Left lobe of liver (tissue), 2 donors: ENCODE measurements around the gene NTNG1. TPM values are rescaled to one million over a fixed set of nuclear protein-coding genes. Genes with fewer than 3 reads are reported as not detected.
"Not testable (repeated sequence)": the region's sequence is repeated elsewhere in the genome, so short reads cannot be mapped to it uniquely, and the experiment has no call there.

Experiments used
- ATAC-seq: fragments of 200-7000 bp; cut with Tn5 transposase; one replicate; pipeline ENCODE4 v1.9.1; 2020; ENCODE audit warnings: mild to moderate bottlenecking, moderate library complexity
- DNase-seq: peaks from one replicate; pipeline ENCODE4 v3.0.0-alpha.2; 2020; ENCODE audit warnings: low spot score
- total RNA-seq: library from RNA; stranded (reverse); gene quantifications from one replicate; pipeline ENCODE4 v1.2.1, GENCODE V29; 2021
- donor health status: DM: no; HTN: no; CAD: no; lungs with moderate emphysema.
- donor health status: DM: no; HTN: yes; CAD: no.

Gene NTNG1
- total RNA-seq, 1 donor from 2014 or later, result not detected

DNA sequence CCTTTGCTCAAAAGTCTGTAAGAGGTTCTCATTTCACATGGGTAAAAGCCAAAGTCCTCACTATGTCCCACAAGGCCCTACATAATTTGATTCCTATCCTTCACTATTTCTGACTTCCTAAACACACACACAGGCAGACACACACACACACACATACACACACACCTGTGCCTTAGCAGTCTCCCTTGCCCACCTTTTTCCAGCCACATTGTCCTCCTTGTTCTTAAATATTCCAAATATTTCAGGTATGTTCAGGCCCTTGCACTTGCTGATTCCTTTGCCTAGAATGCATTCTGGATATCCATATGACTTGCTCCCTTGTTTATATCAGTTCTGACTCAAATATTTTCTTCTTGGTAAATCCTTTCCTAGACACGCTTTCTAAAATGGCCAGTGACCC lies 54.6 kb downstream of the NTNG1 start:
- DNase-seq, result no peak
- no peak for ATAC-seq

DNA sequence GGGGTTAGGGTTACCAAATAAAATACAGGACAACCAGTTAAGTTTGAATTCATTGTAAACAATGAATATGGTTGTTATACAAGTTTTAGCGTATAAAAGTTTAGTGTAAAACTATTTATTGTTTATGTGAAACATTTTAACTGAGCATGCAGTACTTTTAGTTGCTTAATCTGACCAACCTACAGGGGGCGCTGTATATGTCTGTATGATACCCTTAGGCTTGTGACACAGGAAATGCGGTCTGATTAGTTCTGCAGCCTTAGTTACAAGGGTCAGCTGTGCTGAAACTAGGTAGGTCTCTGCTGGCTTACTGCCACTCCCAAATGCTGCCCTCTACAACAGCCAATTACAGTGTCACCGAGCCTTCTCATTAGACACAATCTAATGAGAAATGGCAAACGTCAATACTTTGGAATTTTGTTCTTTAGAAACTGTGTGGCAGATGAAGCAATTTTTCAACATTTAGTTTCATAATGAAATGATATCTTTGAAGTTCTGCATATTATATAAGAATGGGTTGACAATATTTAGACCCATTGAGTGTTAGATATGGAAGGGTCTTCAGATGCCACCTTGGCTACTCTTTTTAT lies 56.2 kb downstream of the NTNG1 start:
- no peak for ATAC-seq
- no peak for DNase-seq

DNA sequence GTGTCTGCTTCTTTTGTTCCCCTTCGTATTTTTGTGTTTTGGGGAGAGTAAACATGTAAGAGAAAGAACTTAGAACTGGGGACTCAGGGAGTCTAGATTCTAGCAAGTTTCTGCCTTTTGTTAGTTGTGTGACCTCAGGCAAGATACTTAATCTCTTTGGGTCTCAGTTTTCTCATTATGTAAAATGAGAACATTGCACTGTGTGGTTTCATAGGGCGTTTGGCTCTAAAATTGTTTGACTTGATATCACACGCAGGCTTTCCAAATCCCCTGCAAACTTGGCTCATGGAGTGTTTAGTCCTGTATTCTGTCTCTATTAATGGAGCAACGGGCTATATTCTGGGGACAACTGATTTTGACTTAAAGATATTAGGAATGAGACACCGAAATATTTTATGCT lies 57.7 kb downstream of the NTNG1 start:
- ATAC-seq, result peak; percentile 96
- peak; percentile 54 for DNase-seq

DNA sequence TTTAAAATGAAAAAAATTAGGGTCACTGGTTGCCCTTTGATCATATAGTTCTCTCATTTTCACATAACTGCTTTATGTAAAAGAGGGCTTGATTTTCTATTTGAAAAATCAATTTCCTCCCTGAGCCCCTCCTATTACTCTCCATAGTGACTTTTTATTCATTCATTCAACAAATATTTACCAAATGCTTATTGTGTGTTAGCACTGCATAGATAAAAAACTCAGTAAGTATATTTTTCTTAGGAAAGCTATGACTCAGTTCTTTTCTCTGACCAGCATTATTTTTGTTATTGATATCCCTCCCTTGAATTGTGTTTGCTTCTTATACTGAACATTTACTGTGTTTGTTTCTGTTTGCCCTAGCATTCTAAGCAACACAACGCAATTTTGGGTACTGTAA lies 59.8 kb downstream of the NTNG1 start:
- DNase-seq (no peak), ATAC-seq (no peak)

DNA sequence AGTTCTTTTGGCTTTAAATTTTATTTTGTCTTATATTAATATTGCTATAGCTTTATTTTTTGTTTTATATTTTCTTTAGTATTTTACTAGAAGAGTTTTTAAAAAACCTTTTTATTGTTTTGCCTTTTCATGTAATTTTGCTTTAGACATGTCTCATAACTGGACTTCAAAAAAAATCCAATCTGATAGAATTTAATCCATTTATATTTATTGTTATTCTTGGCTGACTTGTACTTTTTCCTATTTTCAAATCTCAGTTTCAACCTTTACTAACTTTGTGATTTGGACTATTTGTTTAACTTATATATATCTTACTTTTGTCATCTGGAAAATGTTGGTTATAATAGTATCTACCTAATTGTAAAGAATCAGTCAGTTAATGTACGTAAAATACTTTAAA lies 61.2 kb downstream of the NTNG1 start:
- DNase-seq (no peak), ATAC-seq (no peak)

DNA sequence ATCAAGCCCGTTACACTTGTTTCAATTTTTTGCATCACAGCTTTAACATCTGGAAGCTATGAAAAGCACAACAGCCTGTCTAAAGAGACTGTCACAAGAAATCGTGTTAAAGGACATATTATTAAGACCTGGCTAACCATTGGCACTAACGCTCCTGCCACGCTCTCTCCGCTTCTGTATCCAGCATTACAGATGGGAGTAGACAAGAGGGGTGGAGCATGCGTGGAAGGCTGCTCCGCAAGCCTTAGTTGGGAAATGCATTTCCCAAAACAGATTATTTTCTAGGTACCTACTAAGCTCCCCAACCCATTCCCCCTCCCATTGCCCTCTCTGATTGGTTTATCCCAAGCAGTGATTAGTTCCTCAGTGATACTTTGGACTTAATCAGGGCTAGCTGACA lies 72.4 kb downstream of the NTNG1 start:
- DNase-seq (no peak), ATAC-seq (no peak)

DNA sequence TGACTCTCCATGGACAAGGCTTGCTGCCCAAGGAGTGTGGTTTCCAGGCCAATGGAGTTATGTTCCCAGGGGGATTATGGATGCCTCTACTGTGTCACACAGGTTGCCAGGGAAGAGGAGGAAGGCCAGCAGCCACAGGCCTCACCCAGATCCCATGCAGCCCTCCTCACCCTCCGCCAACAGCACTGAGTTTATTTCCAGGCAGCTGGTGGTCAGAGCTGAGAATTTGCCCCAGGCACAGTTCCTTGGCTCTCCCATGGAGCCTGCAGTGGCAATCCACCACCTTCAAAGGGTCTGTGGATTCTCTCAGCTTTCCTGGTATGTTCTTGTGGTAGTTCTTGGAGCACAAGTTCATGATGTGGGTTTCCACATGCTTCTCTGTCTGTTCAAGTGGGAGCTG lies 79.2 kb downstream of the NTNG1 start:
- ATAC-seq (no peak), DNase-seq (no peak)

DNA sequence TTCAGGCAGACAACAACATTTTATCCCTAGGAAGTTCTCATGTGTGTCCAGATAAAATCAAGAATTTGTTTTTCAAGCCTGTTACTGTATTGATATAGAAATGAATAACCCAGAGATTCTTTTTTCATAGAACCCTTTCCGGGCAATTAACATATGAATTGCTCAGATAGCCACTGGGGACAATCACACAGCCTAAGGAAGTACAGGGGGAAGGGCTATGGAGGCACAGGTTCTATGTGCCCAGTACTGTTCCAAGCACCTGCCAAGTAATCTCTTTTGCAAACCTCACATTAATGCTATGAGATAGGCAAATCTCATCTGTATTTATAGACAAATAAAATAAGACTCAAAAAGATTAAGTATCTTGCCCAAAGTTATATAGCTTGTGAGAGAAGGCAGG lies 84.9 kb downstream of the NTNG1 start:
- no peak for DNase-seq
- no peak for ATAC-seq

DNA sequence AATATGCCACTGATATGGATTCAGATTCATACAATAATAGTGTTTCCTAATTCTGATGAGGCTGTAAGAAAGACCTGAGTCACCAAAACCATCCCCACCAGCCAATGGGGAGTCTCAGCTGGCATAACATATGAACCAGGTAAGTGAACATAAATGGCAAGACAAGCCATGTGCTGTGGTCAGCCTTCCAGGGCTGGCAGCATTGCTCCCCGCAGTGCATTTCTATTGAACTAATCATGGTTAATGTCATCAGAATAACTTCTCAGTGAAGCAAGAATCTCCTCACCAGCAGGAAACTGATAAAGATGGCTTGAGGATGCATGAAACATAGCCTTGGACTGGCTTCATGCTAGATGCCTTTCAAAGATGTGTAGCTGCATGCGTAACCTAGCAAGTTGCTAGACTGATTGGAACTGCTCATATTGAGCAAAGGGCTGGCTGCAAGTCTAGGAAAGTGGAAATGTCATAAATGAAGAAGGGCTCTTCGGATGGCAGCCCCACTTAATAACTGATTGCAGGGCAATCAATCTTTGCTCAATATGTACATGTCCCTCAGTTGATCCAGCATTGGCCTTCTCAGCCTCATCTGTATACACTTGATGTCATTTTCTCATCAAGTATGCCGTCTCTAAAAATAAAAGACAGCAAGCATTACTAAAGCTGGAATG lies 88.0 kb downstream of the NTNG1 start:
- ATAC-seq (no peak), DNase-seq (no peak)

DNA sequence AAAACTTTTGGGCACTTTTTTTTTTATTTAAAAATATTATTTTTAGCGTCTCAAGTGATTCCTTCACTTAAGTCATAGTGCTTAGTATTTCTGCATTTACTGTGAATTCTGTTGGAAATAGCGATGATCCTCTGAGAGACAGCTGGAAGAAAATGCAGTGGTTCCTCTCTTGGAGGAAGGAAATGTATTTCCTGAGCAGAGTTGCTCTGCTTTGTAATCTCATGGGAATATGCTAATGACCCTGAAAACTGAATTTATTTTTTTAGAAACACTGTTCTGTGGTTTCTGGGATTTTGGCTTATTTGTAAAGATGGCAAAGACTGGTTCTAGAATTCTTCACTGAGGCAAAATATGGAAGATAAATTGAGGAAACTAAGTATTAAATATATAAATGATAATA lies 88.9 kb downstream of the NTNG1 start:
- DNase-seq, result no peak
- no peak for ATAC-seq

DNA sequence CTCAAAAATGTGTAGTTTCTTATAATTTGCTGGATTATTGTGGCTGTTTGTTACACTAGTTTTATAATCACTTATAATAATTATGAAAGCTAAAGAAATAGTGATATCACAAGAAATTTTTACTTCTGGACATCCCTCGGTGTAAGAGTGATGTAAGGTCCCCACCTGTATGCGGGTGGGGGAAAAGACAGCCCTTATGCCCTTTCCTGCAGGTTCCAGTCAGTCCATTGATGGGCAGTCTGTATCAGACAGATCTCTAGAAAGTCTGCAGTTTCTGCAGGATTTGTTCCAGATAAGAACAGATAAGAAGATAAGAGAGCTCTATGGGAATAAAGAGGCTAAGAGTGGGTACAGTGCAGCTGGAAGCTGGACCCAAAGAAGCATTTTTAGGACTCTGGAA lies 89.3 kb downstream of the NTNG1 start:
- ATAC-seq (no peak), DNase-seq (no peak)

DNA sequence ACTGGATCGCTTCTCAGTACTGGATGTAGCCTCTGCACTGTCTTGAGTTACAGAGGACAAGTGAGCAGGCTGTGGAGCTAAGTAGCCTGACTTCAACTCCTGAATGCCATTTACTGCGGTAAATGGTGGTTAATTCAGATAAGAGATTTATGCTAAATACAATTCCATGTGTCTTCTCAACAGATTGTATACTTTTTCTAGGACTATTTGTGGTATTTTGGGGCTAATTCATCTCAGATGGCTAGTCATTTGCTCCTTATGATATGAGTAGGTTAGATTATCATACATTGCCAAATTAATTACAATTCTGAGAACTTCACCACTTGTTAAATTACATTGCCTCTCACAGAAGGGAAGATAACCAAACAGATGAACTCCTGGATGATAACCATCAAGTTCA lies 90.5 kb downstream of the NTNG1 start:
- no peak for ATAC-seq
- no peak for DNase-seq

DNA sequence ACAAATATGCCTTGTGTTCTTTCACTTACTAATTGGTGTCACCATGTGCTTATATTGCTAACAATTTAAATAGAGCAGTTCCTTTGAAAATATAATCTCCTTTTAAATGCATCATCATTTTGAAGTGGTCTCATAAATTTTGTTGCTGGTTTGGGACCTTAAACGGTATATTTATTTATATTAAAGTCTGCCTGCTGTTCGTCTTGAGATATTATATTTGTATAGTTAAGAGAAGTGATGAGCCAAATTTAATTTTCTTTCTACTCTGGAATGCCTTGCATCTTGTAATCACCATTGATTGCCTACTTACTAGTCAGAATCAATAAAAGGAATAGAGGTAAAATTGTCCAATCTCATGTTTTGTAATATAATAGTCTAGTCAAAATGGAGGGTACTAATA lies 91.6 kb downstream of the NTNG1 start:
- no peak for ATAC-seq
- no peak for DNase-seq

DNA sequence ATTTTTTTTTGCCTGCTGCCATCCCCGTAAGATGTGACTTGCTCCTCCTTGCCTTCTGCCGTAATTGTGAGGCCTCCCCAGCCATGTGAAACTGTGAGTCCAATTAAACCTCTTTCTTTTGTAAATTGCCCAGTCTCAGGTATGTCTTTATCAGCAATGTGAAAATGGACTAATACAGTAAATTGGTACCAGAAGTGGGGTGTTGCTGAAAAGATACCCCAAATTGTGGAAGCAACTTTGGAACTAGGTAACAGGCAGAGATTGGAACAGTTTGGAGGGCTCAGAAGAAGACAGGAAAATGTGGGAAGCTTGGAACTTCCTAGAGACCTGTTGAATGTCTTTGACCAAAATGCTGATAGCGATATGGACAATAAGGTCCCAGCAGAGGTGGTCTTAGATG lies 95.9 kb downstream of the NTNG1 start:
- not testable (repeated sequence) for ATAC-seq, DNase-seq

DNA sequence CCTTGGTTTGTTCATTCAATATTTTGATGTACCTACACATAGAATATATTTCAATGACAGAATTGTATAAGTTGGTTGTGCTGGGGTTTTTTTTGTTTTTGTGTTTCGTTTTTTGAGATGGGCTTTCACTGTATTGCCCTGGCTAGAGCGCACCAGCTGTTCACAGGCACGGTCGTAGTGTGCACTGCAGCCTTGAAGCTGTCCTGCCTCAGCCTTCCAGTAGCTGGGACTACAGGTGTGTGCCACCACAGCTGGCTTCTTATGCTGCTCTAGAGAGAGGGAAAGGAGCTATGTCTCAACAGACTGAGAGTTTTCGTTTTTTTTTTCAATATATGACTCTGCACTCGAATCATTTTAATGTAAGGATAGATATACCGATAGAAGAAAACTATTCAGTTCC lies 102.6 kb downstream of the NTNG1 start:
- no peak for ATAC-seq

DNA sequence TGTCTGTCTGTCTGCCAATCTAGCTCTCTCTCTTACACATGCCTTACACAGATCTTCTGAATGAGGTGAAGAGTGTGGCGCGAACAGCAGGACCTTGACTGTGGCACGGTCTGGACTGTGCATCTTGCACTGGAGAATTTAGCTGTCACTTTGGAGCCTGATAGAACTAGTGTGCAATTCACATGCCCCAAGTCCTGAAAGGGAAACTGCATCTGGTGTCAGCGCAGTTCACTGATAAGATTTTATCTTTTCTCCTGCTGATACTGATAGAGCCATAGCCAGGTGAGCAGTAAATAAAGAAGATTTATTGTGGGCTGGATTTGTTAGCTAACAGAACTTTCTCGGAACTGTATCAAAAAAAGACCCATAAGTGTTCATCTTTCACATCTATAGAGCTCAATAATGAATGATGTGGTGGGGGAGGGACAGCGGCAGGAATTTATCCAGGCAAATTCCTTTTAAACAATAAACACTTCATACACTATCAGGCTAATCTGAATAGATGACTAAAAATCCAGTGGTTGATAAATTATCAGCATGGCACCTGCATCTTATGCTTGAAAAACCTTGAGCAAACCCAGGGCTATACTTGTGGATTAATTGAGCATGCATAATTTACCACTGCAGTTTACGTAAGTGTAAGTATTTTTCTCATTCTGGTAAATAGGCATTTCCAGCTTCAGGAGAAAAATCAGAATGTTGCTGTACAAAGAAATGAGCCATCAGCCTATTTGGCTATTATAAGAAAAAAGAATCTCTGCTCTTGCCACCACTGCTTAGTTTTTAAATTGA lies 104.1 kb downstream of the NTNG1 start:
- DNase-seq (no peak), ATAC-seq (no peak)

More for the DNA sequence above, 102.6 kb downstream of the NTNG1 start:
- DNase-seq, result no peak

DNA sequence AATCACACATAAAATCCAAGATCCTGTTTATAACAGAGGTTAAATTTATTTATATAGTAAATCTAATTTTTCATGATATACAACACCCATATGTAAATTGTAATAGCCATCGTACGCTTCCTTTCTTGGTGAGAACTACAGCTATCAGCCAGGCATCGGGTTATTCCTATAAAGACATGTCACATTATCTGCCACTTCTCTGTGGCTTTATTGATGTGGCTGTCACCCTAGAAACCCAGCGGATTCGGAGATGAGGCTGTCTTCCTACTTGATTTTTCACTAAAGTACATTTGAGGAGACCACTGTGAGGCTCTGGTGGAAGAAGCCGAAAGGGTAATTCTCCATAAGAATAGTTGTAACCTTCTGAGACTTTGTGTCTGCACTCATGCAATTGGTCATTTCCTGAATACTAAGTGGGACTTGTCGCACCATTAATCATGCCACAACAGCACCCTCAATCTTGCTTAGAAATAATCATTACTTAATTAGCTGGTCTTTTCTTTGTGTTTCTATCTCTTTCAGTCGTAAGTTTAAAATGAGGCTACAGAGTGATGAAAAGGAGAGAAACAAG lies 106.0 kb downstream of the NTNG1 start:
- DNase-seq (no peak), ATAC-seq (no peak)

DNA sequence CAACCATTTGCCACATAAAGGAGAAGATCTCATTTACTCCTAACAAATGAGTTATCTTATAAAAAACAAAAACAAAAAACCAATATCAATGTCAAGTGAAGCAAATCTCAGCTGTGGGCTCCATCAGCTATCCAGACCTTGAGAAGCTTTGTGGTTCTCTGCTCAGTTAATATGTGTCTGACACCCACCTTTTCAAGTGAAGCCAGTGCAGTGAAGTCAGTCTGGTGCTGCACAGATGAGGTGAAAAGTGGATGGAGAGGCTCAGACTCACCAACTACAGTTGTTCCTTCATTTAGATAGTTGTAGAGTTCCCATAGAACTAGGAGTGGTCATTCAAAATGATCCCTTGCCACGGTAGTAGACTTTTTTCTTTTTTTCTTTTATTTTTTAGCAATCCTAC lies 106.8 kb downstream of the NTNG1 start:
- ATAC-seq (no peak), DNase-seq (no peak)

DNA sequence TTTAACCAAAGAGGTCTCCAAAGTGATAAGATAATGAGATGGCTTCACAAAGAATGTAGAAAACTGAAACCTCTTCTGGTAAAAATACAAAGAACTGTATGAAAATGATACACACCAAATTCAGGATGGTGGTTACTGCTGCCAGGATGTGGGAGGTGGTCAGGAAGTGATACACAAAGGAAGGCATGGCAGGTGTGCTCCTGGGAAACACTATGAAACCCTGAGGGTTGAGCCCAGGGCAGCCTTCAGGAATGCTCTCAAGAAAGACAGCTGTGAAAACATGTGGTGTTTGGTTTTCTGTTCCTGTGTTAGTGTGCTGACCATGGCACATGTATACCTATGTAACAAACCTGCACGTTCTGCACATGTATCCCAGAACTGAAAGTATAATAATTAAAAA lies 109.3 kb downstream of the NTNG1 start:
- ATAC-seq, result no peak
- DNase-seq, result no peak

DNA sequence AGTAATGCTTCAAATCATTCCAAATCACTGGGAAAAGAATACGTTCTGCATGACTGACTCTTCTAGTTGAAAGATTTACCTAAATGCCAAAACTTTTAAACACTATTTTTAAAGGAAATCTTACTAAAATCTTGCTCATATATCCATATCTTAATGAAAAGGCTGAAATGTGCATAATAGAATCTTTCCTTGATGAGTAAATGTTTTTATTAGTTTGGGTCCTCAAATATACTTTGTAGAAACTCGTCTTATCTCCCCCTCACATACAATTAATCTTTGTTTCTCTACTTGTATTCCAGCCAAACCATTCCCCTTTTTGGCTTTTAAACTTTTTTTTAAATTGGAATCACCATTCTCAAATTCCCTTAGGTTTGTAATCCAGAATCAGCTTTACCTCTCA lies 110.2 kb downstream of the NTNG1 start:
- DNase-seq (no peak), ATAC-seq (no peak)

DNA sequence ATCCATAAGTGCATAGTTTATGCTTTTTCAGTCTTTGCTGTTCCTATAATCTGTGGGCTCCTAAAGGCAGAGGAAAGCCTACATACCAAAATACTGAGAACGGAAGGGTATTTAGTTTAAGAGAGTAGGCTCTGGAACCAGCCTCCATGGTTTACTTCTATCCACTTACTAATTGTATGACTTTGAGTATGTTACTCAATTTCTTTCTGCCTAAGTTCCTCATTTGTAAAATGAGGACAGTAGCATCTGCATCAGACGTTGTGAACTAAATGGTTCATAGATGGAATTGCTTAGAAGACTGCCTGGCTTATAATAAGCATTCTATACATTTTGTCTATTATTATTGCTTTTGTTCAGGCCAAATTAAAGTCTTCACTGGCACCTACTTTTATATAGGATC lies 111.0 kb downstream of the NTNG1 start:
- ATAC-seq, result no peak
- DNase-seq, result no peak

DNA sequence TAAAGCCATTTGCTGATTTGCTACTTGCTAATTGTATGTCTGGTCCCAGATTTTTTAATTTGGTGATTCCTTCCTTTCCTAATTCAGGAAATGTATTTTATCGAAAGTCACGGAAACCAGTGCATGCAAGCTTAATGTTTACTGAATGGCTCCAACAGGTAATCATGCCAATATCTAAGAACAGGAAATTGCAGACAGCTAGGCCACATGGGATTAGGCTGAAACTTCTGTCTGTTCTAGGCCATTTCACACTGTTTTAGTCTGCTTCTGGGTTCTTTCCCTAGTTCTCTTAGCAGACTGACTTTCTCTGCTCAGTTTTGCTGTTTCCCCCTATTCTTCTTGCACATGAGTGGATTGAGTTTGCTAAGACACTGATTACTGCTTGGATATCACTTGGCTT lies 111.4 kb downstream of the NTNG1 start:
- no peak for ATAC-seq
- DNase-seq, result no peak
